HG02798 (cell line): ENCODE measurements around the gene TMEM175.

Experiments
- ATAC-seq: cut with Tn5 transposase; IDR thresholded peaks from one replicate; pipeline ENCODE4 v1.9.1; 2021; ENCODE audit warnings: mild to moderate bottlenecking; ENCODE audit not compliant: unreplicated experiment, poor library complexity

TMEM175 gene

GRCh38 chr4:945274-946102 lies 13.2 kb downstream of the TMEM175 start:
- no peak for ATAC-seq

DNA sequence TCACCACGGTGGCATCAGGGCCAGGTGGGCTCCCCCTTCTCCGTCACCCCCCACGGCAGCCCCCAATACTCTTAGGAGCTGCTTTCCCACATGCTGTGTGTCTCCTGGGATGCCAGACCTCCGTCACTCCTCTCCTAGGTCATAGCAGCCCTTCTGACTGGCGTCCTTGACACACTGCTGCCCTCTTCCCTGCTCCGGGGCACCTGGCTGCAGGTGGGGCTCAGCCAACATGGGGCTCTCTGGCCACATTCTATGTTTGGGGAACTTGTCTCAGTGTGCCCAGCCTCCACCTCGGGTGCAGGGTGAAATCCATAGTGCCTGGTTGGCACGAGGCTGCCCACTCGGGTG lies 13.8 kb downstream of the TMEM175 start:
- no peak for ATAC-seq

DNA sequence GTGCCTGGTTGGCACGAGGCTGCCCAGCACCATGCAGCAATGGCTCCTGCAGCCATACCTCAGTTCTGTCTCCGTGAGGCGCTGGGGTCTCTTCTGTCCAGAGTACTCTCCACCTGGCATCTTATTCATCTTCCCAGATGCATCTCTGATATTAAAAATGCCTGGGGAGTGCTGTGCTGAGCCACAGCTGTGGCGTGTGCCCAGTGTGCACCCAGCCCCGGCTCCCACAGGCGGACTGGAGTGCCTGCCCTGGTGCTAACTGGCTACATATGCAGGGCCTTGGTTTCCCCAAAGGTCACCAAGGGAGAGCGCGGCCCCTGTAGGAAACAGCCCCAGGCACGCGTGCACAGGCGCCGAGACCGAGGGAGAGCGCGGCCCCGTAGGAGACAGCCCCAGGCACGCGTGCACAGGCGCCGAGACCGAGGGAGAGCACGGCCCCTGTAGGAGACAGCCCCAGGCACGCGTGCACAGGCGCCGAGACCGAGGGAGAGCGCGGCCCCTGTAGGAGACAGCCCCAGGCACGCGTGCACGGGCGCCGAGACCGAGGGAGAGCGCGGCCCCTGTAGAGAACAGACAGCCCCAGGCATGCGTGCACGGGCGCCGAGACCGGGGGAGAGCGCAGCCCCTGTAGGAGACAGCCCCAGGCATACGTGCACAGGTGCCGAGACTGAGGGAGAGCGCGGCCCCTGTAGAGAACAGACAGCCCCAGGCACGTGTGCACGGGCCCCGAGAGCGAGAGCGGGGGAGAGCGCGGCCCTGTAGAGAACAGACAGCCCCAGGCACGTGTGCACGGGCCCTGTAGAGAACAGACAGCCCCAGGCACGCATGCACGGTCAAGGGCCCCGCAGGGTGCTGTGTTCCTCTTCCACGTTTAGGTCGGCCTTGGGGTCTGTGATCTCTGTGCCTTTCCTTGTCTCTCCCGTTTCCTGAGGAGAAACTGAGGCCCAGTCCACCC lies 14.5 kb downstream of the TMEM175 start:
- no peak for ATAC-seq

- ATAC-seq: no peak
Measured at GRCh38 chr4:947491-947971, 15.3 kb downstream of the TMEM175 start.

DNA sequence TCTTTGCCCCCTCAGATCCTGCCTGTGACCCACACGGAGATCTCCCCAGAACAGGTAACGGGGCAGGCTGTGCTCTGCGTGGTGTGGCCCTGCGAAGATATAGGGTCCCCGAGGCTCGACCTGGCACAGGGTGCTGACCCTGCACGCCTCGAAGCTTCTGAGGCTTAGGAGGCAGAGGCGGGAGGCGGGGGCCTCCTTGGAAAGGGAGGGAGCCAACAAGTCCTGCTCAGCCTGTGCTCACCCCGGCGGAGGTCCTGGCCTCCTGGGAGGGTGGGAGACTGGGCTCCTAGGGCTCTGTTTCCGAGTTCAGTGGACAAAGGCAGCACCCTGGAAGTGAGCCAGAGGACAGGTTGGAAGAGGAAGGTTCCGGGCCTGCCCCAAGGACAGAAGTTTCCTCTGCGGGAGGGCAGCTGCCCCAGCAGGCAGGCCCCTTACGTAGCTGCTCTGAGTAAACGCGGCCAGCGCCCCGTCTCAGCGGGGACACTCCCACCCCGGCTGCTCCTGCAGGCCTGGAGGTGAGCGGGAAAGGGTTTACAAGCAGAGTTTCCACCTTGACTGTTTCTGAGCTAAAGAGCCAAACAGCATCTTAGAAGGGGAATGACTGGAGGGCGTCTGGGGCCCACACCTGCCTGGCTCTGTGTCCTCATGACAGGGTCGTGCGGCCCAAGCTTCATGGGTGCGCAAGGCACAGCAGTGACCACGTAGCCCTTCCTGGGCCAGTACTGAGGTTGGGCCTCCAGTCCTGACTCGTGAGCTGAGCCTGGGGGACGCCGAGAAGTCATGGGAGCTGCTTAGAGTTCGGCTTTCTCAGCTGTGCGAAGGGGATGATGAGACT lies 16.1 kb downstream of the TMEM175 start:
- no peak for ATAC-seq

DNA sequence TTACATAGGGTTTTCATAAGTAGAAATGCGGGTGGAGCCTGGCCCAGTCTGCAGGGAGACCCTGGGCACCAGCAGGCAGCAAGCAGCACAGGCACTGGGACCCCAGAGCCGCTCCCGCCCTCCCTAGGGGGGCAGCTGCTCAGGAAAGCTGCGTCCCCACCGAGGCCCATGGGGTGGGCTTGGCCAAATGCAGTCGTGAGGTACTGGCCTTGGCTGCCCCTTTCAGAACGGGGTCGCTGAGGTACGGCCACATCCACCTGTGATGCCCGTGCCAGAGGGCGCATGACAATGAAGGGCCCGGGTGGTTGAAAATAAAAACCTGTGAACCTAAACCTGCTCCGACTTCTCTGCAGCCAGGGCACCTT lies 16.7 kb downstream of the TMEM175 start:
- ATAC-seq: no peak

GRCh38 chr4:949656-950055 lies 17.4 kb downstream of the TMEM175 start:
- no peak for ATAC-seq

- ATAC-seq: no peak
Measured at GRCh38 chr4:950136-951020, 18.1 kb downstream of the TMEM175 start.

- no peak for ATAC-seq
Measured at GRCh38 chr4:951186-951585, 18.9 kb downstream of the TMEM175 start.

- ATAC-seq: no peak
Measured at GRCh38 chr4:951594-952468, 19.6 kb downstream of the TMEM175 start.

DNA sequence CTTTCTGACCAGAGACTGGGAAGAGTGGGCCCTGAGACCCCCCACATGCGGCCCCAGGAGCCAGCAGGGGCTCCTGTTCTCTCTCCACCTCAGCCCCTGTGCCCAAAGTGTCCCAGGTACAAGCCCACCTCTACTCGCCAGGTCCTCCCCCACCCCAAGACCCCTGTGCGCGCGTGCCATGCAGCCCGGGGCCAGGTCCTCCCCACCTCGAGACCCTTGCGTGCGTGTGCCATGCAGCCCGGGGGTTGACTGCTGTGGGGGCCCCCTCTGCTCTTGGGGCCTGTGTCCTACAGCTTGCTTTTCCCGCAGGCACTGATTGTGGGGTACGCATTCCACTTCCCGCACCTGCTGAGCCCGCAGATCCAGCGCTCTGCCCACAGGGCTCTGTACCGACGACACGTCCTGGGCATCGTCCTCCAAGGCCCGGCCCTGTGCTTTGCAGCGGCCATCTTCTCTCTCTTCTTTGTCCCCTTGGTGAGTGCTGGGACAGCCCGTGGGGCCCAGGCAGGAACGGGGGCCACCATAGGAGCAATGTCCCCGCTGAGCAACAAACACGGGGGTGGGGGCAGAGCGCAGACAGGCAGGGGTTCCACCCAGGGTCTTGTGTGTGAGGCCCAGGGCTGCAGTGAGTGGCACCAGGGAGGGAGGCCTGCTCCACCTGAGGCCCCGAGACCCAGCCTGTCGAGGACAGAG lies 20.8 kb downstream of the TMEM175 start:
- ATAC-seq: no peak

DNA sequence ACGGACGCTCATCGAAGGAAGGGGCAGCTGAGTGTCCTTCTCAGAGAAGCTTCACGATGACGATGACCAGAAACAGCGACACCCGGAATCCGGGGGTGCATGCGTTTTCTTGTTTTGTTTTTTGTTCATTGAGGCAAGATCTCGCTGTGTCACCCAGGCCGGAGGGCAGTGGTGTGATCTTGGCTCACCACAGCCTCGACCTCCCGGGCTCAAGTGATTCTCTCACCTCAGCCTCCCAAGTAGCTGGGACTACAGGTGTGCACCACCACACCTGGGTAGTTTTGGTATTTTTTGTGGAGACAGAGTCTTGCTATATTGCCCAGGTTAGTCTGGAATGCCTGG lies 21.3 kb downstream of the TMEM175 start:
- ATAC-seq: no peak

DNA sequence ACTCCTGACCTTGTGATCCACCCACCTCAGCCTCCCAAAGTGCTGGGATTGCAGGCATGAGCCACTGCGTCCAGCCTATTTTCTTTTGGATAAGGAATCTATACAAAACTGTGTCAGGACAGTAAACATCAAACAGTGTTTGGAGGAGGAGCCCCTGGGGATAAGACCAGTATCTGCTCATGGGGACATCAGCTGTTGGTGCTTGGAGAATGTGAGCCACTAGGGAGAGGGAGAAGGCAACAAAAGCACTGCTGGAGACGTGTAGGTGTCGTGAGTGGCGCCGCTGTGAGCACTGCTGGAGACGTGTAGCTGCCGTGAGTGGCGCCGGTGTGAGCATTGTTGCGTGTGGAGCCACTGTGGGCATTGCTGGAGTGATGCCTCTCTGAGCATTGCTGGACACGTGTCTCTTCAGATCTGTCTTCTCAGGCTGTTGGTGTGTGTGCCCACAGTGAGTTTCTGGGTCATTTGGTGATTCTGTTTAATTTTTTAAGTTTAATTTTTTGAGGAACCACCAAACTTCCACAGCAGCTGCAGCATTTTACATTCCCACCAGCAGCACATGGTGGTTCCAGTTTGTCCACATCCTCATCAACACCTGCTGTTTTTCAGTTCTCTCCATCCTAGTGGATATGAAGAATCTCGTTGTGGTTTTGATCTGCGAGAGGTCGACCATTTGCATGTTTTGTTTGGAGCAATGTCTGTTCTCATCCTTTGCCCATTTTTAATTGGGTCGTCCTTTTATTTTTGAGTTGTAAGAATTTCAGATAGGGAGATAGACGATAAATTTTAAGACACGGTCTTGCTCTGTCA lies 22.2 kb downstream of the TMEM175 start:
- no peak for ATAC-seq

- ATAC-seq: no peak
Measured at GRCh38 chr4:955161-955921, 23.1 kb downstream of the TMEM175 start.

- no peak for ATAC-seq
Measured at GRCh38 chr4:955931-956381, 23.7 kb downstream of the TMEM175 start.

- ATAC-seq: no peak
Measured at GRCh38 chr4:956531-957230, 24.4 kb downstream of the TMEM175 start.
